Measurements from ENCODE around the gene DNMT3B.

Gene DNMT3B

GRCh38 chr20:32849577-32849976 is 87.4 kb downstream of the DNMT3B start:
- no peaks in the 10 kb centered on the region for H3K4me1 ChIP-seq
- no peak for DNase-seq
- H3K9me3 ChIP-seq = no peaks in the 10 kb centered on the region
- no peak for TF ChIP-seq CTCF (IDR thresholded peaks at IDR 0.05; ENCODE audit: low read depth, low read length)
- peaks cover 60% of the 10 kb centered on the region for H3K36me3 ChIP-seq
- H3K27me3 ChIP-seq = no peaks in the 10 kb centered on the region
- no peak overlapping the region for H3K4me3 ChIP-seq (ENCODE audit: low read depth, low read length)

- Histone ChIP-seq H3K9me3 (no peaks in the 10 kb centered on the region), H3K27me3 (no peaks in the 10 kb centered on the region), H3K4me3 (ENCODE audit: low read depth, low read length) (no peak overlapping the region), H3K36me3 (peaks cover 25% of the 10 kb centered on the region), H3K4me1 (no peaks in the 10 kb centered on the region)
- TF ChIP-seq CTCF (IDR thresholded peaks at IDR 0.05; ENCODE audit: low read depth, low read length) = no peak
- no peak for DNase-seq
Measured at GRCh38 chr20:32855387-32855786, 93.2 kb downstream of the DNMT3B start.

GRCh38 chr20:32858189-32858588 is 96.0 kb downstream of the DNMT3B start:
- DNase-seq = no peak
- Histone ChIP-seq H3K4me1 (no peaks in the 10 kb centered on the region), H3K36me3 (peaks cover 15% of the 10 kb centered on the region), H3K9me3 (no peaks in the 10 kb centered on the region), H3K27me3 (no peaks in the 10 kb centered on the region), H3K4me3 (ENCODE audit: low read depth, low read length) (no peak overlapping the region)
- no peak for TF ChIP-seq CTCF (IDR thresholded peaks at IDR 0.05; ENCODE audit: low read depth, low read length)
